Measurements from ENCODE around the gene SENP6.
A peak's percentile ranks its signal among the peaks of the same experiment; 100 is the strongest.
"Not testable (repeated sequence)": the region's sequence is repeated elsewhere in the genome, so short reads cannot be mapped to it uniquely, and the experiment has no call there.

The SENP6 gene, protein sequence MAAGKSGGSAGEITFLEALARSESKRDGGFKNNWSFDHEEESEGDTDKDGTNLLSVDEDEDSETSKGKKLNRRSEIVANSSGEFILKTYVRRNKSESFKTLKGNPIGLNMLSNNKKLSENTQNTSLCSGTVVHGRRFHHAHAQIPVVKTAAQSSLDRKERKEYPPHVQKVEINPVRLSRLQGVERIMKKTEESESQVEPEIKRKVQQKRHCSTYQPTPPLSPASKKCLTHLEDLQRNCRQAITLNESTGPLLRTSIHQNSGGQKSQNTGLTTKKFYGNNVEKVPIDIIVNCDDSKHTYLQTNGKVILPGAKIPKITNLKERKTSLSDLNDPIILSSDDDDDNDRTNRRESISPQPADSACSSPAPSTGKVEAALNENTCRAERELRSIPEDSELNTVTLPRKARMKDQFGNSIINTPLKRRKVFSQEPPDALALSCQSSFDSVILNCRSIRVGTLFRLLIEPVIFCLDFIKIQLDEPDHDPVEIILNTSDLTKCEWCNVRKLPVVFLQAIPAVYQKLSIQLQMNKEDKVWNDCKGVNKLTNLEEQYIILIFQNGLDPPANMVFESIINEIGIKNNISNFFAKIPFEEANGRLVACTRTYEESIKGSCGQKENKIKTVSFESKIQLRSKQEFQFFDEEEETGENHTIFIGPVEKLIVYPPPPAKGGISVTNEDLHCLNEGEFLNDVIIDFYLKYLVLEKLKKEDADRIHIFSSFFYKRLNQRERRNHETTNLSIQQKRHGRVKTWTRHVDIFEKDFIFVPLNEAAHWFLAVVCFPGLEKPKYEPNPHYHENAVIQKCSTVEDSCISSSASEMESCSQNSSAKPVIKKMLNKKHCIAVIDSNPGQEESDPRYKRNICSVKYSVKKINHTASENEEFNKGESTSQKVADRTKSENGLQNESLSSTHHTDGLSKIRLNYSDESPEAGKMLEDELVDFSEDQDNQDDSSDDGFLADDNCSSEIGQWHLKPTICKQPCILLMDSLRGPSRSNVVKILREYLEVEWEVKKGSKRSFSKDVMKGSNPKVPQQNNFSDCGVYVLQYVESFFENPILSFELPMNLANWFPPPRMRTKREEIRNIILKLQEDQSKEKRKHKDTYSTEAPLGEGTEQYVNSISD

DNA sequence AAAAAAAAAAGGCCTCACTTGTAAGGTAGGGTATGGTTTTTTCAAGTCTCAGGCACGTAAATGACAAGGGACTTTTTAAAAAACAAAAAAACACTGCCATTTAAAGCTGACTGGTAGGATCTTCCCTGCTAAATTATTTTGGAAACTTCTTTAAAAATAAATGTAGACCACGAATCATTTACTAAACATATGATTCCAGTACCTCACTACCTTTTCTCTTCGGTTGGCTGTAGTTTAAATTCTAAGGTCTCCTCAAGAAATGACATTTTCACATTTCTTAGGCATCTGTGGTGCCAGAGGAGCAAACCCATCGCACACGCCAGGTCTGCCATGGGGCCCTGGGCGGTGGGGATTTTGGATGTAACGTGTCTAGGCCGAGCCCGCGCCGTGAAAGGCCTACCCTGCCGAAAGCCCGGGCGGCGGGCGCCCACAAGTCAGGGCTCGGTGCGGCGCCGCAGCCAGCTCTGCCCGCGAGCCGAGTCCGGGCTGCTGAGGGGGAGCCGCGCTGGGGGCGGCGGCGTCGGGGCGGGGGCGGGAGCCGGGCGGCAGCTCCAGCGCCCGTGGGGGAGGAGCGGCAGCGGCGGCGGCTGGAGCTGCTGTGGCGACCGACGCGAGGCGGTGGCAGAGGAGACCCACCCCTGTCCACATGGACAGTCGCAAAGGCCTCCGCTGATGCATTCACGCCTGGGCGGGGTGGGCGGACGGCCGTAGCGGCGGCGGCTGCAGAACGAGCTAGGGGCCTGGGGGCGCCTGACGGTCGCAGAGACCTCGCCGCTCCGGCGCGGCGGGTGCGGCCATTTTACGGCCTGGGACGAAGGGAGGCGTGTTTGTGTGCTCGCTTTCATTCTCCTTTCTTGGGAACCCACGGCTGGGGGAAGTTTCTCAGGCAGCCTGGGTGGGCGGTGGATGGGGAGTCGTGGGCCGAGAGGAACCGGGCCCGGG lies at the start of gene SENP6:
Gene SENP6, plus strand, starts transcription at position 577 of the 942 bp plus-strand sequence. CDS start 645 bp downstream, outside the sequence.
- DNase-seq (ENCODE audit: low spot score) (peak; percentile 86), FAIRE-seq (no peak)

DNA sequence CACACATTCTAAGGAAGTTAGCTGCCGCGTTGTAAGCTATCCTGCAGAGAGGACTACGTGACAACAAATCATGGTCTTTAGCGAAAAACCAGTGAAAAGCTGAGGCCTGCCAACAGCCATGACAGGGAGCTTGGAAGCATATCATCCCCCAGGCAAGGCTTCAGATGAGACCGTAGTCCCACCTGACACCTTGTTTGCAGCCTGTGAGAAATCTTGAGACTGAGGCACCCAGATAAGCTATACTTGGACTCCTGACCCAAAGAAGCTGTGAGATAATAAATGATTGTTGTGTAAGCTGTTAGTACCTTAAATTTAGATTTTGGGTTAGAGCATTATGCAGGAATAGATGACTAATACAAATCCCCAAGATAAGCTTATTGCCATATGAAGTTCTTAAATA lies 45.4 kb upstream of the SENP6 start:
- FAIRE-seq: no peak
- no peak for DNase-seq (ENCODE audit: low spot score)

DNA sequence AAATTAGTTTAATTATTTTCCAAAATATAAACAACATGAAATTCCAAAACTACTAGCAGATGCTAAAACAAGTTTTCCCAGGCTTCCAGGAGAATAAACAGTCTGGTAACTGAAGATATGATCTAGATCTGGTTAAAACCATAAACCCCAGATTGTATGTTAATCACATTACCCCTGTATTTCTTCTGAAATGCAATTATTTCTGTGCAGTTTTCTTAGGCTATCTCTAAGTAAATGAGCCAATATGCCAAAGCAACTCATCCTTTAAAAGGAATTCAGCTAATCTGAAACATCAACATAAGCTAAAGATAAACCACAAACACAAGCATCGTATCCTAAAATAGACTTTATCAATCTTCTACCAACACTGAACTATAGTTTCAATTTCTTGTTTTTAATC lies 44.6 kb upstream of the SENP6 start:
- DNase-seq (ENCODE audit: low spot score): no peak
- FAIRE-seq: no peak

DNA sequence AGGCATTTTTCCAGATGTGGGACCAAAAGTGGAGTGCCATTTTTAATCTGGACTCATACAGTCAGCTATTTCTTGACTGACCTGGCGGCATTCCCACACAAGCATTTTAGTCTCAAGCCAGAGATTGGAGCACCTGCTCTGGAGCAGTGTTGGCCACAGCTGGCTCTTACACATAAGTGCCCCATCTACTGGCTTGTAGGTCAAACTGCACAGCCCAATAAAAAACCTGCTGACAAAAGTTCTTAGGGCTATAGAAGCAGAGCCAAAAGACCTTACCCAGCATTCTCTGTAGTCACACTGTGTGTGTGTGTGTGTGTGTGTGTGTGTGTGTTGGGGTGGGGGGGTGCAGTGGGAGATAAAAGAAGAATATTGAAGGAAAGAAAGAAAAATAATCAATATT lies 38.6 kb upstream of the SENP6 start:
- peak; percentile 20 for FAIRE-seq
- peak; percentile 17 for DNase-seq (ENCODE audit: low spot score)

DNA sequence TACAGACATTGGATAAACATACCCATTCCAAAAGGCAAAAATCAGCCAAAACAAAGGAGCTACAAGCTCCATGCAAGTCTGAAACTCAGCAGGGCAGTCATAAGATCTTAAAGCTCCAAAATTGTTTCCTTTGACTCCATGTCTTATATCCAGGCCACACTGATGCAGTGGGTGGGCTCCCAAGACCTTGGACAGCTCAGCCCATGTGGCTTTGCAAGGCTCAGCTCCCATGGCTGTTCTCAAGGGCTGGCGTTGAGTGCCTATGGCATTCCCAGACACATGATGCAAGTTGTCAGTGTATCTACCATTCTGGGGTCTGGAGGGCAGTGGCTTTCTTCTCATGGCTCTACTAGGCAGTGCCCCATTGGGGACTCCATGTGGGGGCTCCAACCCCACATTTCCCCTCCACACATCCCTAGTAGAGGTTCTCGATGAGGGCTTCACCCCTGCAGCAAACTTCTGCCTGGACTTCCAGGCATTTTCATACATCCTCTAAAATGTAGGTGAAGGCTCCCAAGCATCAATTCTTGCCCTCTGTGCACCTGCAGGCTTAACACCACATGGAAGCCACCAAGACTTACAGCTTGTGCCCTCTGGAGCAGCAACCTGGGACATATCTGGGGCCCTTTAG lies 35.4 kb upstream of the SENP6 start:
- FAIRE-seq (no peak), DNase-seq (ENCODE audit: low spot score) (no peak)

DNA sequence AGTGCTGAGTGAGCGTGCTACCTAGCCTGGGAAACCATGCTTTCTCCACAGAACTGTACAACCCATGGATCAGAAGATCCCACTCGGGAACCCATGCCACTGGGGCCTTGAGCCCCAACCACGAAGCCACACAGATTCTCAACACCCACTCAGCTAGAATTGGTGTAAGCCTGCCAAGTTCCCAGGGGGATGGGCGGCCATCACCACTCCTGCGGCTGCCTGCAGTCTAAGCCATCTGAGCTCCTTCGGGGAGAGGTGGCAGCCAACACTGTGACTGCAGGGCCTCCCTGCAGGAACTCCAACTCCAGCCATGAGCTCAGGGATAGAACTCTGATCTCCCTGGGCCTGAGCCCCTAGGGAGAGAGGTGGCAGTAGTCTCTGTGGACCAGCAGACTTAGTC lies 33.6 kb upstream of the SENP6 start:
- no peak for FAIRE-seq
- no peak for DNase-seq (ENCODE audit: low spot score)

DNA sequence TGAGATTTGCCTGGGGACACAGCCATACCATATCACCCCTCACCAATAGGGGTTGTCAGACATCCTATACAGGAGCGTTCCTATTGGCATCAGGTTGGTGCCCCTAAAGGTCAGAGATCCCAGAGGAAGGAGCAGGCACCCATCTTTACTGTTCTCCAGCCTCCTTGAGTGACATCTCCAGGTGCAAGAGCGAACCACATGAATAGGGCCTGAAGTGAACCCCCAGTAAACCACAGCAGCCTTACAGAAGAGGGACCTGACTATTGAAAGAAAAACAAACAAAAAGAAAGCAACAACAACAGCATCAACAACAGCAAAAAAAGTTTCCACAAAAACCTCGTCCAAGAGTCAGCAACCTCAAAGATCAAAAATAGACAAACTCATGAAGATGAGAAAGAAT lies 32.7 kb upstream of the SENP6 start:
- DNase-seq (ENCODE audit: low spot score) (no peak), FAIRE-seq (no peak)

DNA sequence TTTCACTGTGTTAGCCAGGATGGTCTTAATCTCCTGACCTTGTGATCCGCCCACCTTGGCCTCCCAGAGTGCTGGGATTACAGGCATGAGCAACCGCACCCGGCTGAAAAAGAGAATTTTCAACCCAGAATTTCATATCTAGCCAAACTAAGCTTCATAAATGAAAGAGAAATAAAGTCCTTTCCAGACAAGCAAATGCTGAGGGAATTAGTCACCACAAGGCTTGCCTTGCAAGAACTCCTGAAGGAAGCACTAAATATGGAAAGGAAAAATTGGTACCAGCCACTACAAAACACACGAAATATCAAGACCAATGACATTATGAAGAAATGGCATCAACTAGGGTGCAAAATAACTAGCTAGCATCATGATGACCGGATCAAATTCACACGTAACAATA lies 31.0 kb upstream of the SENP6 start:
- not testable (repeated sequence) for FAIRE-seq; DNase-seq (ENCODE audit: low spot score)

DNA sequence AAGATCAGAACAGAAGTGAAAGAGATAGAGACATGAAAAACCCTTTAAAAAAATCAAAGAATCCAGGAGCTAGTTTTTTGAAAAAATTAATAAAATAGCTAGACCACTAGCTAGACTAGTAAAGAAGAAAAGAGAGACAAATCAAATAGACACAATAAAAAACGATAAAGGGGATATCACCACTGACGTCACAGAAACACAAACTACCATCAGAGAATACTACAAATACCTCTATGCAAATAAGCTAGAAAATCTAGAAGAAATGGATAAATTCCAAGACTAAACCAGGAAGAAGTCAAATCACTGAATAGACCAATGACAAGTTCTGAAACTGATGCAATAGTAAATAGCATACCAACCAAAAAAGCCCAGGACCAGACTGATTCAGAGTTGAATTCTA lies 29.6 kb upstream of the SENP6 start:
- FAIRE-seq (no peak), DNase-seq (ENCODE audit: low spot score) (no peak)

DNA sequence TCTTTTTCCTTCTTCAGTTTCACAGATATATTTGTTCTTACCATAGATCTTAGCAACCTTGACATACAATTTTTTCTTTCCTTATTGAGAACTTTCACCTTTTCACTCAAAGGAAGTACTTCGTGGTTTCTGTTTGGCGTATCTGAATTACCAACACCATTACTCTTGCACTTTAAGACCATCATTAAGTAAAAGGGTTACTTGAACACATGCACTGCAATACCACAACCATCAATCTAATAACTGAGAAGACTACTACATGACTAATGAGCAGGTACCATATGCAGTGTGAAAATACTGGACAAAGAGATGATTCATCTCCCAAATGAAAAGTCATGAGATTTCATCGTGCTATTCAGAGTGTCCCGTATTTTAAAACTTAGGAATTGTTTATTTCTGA lies 21.7 kb upstream of the SENP6 start:
- DNase-seq (ENCODE audit: low spot score) (no peak), FAIRE-seq (no peak)

DNA sequence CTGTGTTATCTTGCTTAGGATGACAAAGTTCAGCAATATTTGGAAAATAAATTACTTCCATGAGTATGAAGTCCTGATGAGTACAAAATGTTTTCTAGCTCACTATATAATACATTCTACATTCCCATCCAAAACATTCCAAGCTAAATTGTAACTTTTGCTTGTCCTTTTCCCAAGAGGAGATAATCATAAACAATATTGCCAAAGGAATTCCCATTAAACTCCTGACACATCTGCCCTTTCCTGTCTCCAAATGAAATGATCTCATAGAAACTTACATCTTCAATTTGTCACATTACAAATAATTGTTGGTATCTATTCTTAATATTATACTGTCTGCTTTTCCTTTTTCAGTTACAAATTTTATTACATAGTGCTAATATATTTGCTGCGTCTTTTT lies 20.4 kb upstream of the SENP6 start:
- DNase-seq (ENCODE audit: low spot score): no peak
- no peak for FAIRE-seq

DNA sequence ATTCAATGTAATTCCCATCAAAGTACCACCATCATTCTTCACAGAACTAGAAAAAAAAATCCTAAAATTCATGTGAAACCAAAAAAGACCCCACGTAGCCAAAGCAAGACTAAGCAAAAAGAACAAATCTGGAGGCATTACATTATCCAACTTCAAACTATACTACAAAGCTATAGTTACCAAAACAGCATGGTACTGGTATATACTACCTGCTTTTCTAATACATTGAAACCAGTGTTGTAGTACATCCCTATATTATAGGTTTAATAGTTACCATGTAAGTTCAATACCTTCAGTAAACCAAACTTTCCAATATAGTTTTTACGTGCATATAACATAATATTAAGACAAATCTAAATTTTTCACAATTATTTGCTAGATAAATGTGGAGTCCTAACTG lies 17.1 kb upstream of the SENP6 start:
- not testable (repeated sequence) for DNase-seq (ENCODE audit: low spot score); FAIRE-seq

DNA sequence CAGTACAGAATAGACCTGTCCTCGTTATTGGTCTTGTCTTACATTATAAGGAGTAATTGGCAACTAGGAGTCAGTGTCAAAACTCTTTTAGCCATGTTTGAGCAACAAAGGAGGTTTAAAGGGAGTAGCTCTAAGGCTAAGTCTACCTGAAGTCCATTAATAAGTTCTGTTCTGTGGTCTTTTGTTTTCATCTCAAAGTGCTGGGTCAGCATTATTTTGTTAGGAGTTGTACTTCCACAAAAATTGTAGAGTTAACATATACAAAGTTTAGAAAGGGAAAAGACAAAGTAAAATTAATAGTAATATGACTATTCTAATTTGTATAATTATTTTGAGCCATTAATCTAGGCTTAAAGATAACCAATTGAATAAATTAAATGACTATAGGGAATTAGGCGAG lies 12.7 kb upstream of the SENP6 start:
- DNase-seq (ENCODE audit: low spot score): no peak
- no peak for FAIRE-seq

DNA sequence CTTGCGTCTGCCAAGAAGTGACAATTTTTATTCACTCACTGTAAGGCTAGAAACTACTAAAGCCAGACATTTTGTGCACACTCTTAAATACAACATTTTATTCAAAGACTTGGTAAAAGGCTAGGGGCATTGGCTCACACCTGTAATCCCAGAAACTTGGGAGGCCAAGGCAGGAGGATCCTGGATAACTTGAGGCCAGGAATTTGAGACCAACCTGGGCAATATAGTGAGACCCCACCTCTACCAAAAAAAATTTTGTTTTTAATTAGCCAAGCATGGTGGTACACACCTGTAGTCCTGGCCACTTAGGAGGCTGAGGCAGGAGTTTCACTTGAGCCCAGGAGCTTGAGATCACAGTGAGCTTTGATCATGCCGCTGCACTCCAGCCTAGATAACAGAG lies 11.3 kb upstream of the SENP6 start:
- FAIRE-seq (no peak), DNase-seq (ENCODE audit: low spot score) (no peak)

DNA sequence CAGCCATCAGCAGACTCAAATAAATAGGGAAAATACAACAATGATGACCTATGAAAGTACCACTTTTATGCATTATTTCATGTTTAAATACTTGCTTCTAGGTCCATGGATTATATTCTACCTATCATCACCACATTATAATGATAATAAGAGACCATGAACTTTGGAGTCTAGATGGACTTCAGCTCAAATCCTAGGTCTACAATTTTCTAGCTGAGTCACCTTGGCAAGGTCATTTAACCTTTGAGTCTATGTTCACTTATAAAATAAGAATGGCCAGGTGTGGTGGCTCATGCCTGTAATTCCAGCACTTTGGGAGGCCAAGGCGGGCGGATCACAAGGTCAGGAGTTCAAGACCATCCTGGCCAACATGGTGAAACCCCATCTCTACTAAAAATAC lies 5.3 kb upstream of the SENP6 start:
- not testable (repeated sequence) for FAIRE-seq

DNA sequence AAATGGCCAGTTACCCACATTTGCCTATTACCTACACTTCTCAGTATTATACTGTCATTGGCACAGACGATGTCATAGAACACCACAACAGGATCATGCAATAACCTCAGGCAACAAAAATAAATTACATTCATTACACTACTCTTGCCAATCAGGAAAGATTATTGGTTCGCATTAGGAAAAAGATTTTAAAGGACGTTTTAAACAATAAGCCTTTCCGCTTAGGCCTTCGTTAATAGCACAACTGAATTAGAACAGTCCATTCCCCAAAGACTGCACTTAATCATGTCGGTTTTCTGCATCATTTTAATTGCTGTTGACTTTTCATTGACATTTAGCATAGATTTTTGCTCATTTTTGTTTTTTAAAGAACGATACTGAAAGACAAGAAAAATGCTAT lies 912 bp upstream of the SENP6 start:
- FAIRE-seq: no peak
- DNase-seq (ENCODE audit: low spot score): no peak

More for the DNA sequence above, 5.3 kb upstream of the SENP6 start:
- DNase-seq (ENCODE audit: low spot score): not testable (repeated sequence)

DNA sequence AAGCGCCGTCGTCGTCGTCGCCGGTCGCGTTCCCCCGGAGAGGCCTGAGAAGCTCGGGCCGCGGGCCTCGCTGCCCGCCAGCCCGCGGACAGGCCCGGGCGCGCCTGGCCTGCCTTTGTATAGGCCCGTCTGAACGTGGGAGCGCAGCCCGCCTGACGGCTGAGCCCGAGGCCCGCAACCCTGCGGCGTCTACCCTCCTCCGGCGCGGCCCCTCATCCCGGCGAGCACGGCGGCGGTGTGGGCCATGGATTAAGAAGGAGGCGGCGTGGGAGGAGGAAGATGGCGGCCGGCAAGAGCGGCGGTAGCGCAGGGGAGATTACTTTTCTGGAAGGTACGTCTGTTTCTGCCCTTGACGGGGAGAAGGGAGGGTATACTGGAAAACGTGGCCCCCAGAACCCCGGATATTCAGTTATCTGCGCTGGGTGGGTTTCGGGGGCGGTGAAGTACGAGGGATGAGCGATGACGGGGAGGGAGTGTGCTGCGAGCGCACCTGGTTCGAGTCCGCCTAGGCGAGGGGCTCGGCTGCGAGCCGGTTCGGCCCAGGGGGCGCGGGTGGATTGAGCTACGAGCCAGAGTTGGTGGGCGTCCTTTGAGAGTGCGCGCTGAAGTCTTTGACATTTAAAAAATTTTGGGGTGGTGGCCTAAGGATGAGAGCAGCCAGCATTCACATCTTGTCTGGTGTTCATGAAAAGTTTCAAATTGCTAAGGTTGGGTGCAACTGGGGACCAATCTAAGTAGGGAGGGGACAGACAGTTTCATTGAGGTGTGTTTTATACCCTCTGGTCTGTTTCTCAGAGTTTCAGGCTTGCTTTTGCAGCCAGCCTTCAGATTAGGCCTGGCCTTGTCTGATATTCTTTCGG lies 796 bp downstream of the SENP6 start:
- peak; percentile 39 for DNase-seq (ENCODE audit: low spot score)
- no peak for FAIRE-seq

DNA sequence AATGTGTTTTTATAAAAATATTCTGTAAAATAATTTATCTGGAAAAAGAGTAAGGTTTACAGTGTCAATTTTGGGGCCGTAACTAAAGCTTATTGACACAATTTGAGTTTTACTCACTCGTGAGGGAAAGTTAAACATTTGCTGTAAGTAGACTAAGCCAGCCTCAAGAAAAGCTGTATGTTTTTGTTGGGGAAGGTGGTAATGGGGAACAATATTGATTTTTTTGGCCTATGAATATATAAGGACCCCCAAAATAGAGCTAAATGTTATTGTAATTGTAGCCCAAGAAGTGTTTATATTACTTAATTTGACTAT lies 1.4 kb downstream of the SENP6 start:
- DNase-seq (ENCODE audit: low spot score): no peak
- FAIRE-seq: no peak

DNA sequence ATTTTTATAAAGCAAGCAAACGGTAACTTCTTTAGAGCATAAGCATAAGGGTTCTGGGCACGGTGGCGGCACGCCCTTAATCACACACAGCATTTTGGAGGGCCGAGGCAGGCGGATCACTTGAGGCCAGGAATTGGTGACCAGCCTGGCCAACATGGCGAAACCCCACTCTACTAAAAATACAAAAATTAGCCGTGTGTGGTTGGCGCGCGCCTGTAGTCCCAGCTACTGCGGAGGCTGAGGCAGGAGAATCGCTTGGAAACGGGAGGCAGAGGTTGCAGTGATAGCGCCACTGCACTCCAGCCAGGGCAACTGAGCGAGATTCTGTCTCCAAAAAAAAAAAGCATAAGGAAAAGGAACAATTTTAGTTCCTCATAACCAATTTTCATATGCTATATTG lies 2.6 kb downstream of the SENP6 start:
- FAIRE-seq (no peak), DNase-seq (ENCODE audit: low spot score) (no peak)

DNA sequence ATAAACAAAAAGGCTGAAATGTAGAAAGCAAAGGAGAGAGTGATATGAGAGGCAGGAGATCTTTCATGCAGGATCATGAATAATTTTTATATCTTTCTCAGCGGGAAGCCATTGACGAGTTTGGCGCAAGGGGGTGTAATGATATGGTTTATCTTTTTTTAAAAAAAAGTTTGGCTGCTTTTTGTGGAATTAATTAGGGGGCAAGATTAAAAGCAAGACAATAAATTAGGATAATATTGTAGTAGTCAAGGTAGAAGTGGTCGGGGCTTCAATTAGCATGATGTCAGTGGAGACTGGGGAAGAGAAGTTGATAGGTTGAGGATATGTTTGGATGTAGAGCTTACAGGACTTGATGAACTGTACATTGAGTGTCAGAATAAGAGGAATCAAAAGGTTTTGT lies 4.0 kb downstream of the SENP6 start:
- FAIRE-seq: no peak
- DNase-seq (ENCODE audit: low spot score): no peak

Data from urothelium cell line (cell line).